ENCODE data around the gene LIX1L.
"Not testable (repeated sequence)": the region's sequence is repeated elsewhere in the genome, so short reads cannot be mapped to it uniquely, and the experiment has no call there.

LIX1L gene

GRCh38 chr1:145922266-145922665 is 35.6 kb downstream of the LIX1L start:
- no peak overlapping the region for H3K4me3 ChIP-seq (ENCODE audit: control insufficient read depth, low read depth, low read length)
- no peak for TF ChIP-seq CTCF (IDR thresholded peaks at IDR 0.05; ENCODE audit: control insufficient read depth, insufficient read depth, low read depth, low read length, missing control alignments)
- no peak for DNase-seq (ENCODE audit: low read depth)

GRCh38 chr1:145920297-145920696 is 37.5 kb downstream of the LIX1L start:
- not testable (repeated sequence) for DNase-seq (ENCODE audit: low read depth); H3K4me3 ChIP-seq (ENCODE audit: control insufficient read depth, low read depth, low read length)

GRCh38 chr1:145918992-145919939 is 38.6 kb downstream of the LIX1L start:
- no peak for DNase-seq (ENCODE audit: low read depth)
- TF ChIP-seq CTCF (IDR thresholded peaks at IDR 0.05; ENCODE audit: control insufficient read depth, insufficient read depth, low read depth, low read length, missing control alignments), result no peak
- peak overlapping the region; percentile 96 for H3K4me3 ChIP-seq (ENCODE audit: control insufficient read depth, low read depth, low read length)

DNA sequence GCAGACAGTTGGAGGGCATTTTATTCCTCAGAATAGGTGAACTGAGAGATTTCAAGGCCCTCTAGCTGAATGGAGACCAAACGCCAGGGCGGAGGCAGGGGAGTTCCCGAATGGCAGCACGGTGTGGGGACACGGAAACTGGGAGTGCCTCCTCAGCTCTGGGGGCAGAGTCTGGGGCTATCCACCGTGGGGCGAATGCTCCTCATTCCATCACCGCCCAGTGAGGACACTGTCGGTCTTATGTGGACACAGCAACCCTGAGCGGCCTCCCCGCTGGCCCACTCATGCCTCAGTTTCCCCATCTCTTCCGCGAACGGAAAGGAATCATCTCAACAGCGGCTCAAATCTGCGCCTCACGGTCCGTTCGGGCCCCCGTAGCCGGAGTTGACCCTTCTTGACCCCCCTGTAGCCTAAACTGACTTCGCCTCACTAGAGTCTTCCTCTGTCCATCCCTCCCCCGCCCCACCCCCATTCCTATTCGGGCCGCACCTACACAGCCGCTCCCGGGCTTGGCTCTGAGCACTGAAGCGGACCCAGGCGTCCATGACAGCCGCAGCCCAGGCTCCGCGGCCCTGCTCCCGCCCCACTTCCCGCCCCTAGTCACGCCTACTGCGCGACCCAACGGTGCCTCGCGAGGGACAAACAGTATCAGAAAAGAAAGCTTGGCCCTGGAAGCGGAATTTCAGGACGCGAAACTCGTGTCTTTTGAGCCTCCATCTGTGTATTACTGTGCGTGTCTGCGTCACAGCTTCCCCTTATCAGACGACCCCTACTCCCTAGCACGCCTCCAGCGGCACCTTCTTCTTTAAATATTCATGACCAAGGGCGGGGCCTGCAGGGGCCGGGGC is 39.4 kb downstream of the LIX1L start, which contains the start of gene PEX11B:
PEX11B (minus strand) TSS at position 574 of the 848 bp plus-strand sequence; CDS start at position 545, 29 bp downstream.
- peak within 1 kb of the TSS; percentile 96 for H3K4me3 ChIP-seq (ENCODE audit: control insufficient read depth, low read depth, low read length)
- DNase-seq (ENCODE audit: low read depth), result peak; percentile 41
- TF ChIP-seq CTCF (IDR thresholded peaks at IDR 0.05; ENCODE audit: control insufficient read depth, insufficient read depth, low read depth, low read length, missing control alignments), result no peak

DNA sequence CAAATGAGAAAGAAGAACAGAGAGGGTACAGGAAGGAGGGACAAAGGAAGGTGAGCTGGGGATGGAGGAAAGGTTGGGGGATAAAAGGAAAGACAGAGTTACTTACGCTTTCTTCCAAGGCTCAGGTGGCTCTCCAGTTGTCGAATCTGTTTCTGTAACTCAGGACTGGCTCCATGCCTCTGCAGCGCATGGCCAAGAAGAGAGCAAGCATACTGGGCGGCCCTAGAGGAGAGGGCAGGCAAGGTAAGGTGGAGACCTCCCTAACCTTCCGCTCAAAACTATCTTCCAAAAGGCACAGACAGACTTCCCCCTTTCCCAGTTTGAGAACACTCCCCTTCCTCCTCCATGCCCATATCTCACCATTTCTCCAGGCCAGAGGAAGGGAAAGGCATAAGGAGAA is 40.2 kb downstream of the LIX1L start:
- peak overlapping the region; percentile 96 for H3K4me3 ChIP-seq (ENCODE audit: control insufficient read depth, low read depth, low read length)
- no peak for DNase-seq (ENCODE audit: low read depth)
- TF ChIP-seq CTCF (IDR thresholded peaks at IDR 0.05; ENCODE audit: control insufficient read depth, insufficient read depth, low read depth, low read length, missing control alignments), result no peak

- H3K4me3 ChIP-seq (ENCODE audit: control insufficient read depth, low read depth, low read length), result no peak overlapping the region
- no peak for TF ChIP-seq CTCF (IDR thresholded peaks at IDR 0.05; ENCODE audit: control insufficient read depth, insufficient read depth, low read depth, low read length, missing control alignments)
- DNase-seq (ENCODE audit: low read depth), result no peak
Measured at GRCh38 chr1:145916745-145917144, 41.1 kb downstream of the LIX1L start.
